ENCODE results near the gene FBXW9. TPM values are rescaled to one million over a fixed set of nuclear protein-coding genes. Genes with fewer than 3 reads are reported as not detected.
A peak's percentile ranks its signal among the peaks of the same experiment; 100 is the strongest.

Gene FBXW9
- total and polyA plus RNA-seq, 2 experiments from 2014 or later, result 6.6 to 19.4 TPM

DNA sequence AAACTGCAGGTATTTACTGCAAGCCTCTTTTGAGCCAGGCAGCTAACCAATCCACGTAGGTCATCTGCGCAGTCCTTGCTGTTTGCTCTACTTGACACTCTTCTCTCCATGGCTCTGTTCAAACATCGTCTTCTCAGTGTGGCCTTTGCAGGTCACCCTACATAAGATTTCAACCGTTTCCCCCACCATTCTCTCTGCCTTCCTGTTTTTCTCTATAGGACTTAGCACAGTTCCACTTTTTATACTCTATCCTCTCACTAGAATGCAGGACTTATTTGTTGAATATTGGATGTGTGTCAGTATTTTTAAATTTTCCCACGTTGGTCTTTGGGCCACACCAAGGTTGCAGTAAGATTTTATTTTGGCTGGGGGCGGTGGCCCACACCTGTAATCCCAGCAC, 1.7 kb upstream of the FBXW9 start:
- no peak overlapping the region for H3K27ac Mint-ChIP-seq
- TF ChIP-seq JUNB (IDR thresholded peaks at IDR 0.05; ENCODE audit: unreplicated experiment) (no peak), CREB1 (CRISPR knock-in tag; IDR thresholded peaks at IDR 0.05; ENCODE audit: low read depth) (no peak), POLR2AphosphoS5 (IDR thresholded peaks at IDR 0.05; ENCODE audit: low read depth) (no peak), NANOG (IDR thresholded peaks at IDR 0.05; ENCODE audit: borderline replicate concordance) (no peak), EZH2 (IDR thresholded peaks at IDR 0.05; ENCODE audit: low read depth, unreplicated experiment) (no peak), ZNF331 (CRISPR knock-in tag; IDR thresholded peaks at IDR 0.05; ENCODE audit: low read depth) (no peak), EZH2phosphoT487 (IDR thresholded peaks at IDR 0.05; ENCODE audit: unreplicated experiment) (no peak), STAT1 (IDR thresholded peaks at IDR 0.05; ENCODE audit: unreplicated experiment) (no peak), ZNF114 (CRISPR knock-in tag; IDR thresholded peaks at IDR 0.05) (no peak)
- TF ChIP-seq, protein P1, sequence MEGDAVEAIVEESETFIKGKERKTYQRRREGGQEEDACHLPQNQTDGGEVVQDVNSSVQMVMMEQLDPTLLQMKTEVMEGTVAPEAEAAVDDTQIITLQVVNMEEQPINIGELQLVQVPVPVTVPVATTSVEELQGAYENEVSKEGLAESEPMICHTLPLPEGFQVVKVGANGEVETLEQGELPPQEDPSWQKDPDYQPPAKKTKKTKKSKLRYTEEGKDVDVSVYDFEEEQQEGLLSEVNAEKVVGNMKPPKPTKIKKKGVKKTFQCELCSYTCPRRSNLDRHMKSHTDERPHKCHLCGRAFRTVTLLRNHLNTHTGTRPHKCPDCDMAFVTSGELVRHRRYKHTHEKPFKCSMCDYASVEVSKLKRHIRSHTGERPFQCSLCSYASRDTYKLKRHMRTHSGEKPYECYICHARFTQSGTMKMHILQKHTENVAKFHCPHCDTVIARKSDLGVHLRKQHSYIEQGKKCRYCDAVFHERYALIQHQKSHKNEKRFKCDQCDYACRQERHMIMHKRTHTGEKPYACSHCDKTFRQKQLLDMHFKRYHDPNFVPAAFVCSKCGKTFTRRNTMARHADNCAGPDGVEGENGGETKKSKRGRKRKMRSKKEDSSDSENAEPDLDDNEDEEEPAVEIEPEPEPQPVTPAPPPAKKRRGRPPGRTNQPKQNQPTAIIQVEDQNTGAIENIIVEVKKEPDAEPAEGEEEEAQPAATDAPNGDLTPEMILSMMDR (conservative IDR thresholded peaks at IDR 0.05; ENCODE audit: low read depth in 2 of 2), result no peak
- TF ChIP-seq, protein P2, sequence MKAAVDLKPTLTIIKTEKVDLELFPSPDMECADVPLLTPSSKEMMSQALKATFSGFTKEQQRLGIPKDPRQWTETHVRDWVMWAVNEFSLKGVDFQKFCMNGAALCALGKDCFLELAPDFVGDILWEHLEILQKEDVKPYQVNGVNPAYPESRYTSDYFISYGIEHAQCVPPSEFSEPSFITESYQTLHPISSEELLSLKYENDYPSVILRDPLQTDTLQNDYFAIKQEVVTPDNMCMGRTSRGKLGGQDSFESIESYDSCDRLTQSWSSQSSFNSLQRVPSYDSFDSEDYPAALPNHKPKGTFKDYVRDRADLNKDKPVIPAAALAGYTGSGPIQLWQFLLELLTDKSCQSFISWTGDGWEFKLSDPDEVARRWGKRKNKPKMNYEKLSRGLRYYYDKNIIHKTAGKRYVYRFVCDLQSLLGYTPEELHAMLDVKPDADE (IDR thresholded peaks at IDR 0.05), result no peak
- TF ChIP-seq, protein P3, sequence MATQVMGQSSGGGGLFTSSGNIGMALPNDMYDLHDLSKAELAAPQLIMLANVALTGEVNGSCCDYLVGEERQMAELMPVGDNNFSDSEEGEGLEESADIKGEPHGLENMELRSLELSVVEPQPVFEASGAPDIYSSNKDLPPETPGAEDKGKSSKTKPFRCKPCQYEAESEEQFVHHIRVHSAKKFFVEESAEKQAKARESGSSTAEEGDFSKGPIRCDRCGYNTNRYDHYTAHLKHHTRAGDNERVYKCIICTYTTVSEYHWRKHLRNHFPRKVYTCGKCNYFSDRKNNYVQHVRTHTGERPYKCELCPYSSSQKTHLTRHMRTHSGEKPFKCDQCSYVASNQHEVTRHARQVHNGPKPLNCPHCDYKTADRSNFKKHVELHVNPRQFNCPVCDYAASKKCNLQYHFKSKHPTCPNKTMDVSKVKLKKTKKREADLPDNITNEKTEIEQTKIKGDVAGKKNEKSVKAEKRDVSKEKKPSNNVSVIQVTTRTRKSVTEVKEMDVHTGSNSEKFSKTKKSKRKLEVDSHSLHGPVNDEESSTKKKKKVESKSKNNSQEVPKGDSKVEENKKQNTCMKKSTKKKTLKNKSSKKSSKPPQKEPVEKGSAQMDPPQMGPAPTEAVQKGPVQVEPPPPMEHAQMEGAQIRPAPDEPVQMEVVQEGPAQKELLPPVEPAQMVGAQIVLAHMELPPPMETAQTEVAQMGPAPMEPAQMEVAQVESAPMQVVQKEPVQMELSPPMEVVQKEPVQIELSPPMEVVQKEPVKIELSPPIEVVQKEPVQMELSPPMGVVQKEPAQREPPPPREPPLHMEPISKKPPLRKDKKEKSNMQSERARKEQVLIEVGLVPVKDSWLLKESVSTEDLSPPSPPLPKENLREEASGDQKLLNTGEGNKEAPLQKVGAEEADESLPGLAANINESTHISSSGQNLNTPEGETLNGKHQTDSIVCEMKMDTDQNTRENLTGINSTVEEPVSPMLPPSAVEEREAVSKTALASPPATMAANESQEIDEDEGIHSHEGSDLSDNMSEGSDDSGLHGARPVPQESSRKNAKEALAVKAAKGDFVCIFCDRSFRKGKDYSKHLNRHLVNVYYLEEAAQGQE (IDR thresholded peaks at IDR 0.05; ENCODE audit: unreplicated experiment), result no peak
- TF ChIP-seq, protein P4, sequence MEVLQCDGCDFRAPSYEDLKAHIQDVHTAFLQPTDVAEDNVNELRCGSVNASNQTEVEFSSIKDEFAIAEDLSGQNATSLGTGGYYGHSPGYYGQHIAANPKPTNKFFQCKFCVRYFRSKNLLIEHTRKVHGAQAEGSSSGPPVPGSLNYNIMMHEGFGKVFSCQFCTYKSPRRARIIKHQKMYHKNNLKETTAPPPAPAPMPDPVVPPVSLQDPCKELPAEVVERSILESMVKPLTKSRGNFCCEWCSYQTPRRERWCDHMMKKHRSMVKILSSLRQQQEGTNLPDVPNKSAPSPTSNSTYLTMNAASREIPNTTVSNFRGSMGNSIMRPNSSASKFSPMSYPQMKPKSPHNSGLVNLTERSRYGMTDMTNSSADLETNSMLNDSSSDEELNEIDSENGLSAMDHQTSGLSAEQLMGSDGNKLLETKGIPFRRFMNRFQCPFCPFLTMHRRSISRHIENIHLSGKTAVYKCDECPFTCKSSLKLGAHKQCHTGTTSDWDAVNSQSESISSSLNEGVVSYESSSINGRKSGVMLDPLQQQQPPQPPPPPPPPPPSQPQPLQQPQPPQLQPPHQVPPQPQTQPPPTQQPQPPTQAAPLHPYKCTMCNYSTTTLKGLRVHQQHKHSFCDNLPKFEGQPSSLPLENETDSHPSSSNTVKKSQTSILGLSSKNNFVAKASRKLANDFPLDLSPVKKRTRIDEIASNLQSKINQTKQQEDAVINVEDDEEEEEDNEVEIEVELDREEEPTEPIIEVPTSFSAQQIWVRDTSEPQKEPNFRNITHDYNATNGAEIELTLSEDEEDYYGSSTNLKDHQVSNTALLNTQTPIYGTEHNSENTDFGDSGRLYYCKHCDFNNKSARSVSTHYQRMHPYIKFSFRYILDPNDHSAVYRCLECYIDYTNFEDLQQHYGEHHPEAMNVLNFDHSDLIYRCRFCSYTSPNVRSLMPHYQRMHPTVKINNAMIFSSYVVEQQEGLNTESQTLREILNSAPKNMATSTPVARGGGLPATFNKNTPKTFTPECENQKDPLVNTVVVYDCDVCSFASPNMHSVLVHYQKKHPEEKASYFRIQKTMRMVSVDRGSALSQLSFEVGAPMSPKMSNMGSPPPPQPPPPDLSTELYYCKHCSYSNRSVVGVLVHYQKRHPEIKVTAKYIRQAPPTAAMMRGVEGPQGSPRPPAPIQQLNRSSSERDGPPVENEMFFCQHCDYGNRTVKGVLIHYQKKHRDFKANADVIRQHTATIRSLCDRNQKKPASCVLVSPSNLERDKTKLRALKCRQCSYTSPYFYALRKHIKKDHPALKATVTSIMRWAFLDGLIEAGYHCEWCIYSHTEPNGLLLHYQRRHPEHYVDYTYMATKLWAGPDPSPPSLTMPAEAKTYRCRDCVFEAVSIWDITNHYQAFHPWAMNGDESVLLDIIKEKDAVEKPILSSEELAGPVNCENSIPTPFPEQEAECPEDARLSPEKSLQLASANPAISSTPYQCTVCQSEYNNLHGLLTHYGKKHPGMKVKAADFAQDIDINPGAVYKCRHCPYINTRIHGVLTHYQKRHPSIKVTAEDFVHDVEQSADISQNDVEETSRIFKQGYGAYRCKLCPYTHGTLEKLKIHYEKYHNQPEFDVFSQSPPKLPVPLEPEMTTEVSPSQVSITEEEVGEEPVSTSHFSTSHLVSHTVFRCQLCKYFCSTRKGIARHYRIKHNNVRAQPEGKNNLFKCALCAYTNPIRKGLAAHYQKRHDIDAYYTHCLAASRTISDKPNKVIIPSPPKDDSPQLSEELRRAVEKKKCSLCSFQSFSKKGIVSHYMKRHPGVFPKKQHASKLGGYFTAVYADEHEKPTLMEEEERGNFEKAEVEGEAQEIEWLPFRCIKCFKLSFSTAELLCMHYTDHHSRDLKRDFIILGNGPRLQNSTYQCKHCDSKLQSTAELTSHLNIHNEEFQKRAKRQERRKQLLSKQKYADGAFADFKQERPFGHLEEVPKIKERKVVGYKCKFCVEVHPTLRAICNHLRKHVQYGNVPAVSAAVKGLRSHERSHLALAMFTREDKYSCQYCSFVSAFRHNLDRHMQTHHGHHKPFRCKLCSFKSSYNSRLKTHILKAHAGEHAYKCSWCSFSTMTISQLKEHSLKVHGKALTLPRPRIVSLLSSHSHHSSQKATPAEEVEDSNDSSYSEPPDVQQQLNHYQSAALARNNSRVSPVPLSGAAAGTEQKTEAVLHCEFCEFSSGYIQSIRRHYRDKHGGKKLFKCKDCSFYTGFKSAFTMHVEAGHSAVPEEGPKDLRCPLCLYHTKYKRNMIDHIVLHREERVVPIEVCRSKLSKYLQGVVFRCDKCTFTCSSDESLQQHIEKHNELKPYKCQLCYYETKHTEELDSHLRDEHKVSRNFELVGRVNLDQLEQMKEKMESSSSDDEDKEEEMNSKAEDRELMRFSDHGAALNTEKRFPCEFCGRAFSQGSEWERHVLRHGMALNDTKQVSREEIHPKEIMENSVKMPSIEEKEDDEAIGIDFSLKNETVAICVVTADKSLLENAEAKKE (CRISPR knock-in tag; IDR thresholded peaks at IDR 0.05), result no peak

More for the DNA sequence above, 1.7 kb upstream of the FBXW9 start:
- Histone ChIP-seq H3K4me1 (ENCODE audit: insufficient read depth) (0 out of 2 replicates have a peak, but pooled peaks cover 4% of the 10 kb centered on the region), H3K79me2 (replicated peaks; ENCODE audit: insufficient read depth) (peaks cover 4% of the 10 kb centered on the region; the same call in 1 of the 2 replicates), H3F3A (replicated peaks; ENCODE audit: low read depth) (peaks cover 47% of the 10 kb centered on the region), H3K27me3 (ENCODE audit: insufficient read depth) (no peaks in the 10 kb centered on the region), H4K20me1 (replicated peaks; ENCODE audit: insufficient read depth) (peaks cover 14% of the 10 kb centered on the region), H3K36me3 (ENCODE audit: insufficient read depth) (peaks cover 26% of the 10 kb centered on the region), H3K4me2 (no peak overlapping the region), H2AFZ (no peak overlapping the region), H3K27ac (ENCODE audit: low read depth) (no peak overlapping the region), H3K9me2 (ENCODE audit: insufficient read depth) (no peaks in the 10 kb centered on the region), H3K4me3 (no peak overlapping the region)
- Mint-ChIP-seq H3K4me1 (peaks cover 7% of the 10 kb centered on the region), H3K36me3 (ENCODE audit: low read depth) (peaks cover 44% of the 10 kb centered on the region), H3K9me3 (no peaks in the 10 kb centered on the region; the same call in 2 of the 3 replicates), H3K27me3 (ENCODE audit: insufficient read depth, low read depth, poor library complexity) (peaks cover 27% of the 10 kb centered on the region), H3K4me3 (peak overlapping the region; percentile 56)
- ATAC-seq, result no peak
- no peak for DNase-seq (ENCODE audit: low spot score)
